HepG2 (cell line): ENCODE data around the gene CDK11A. TPM values are rescaled to one million over a fixed set of nuclear protein-coding genes. Genes with fewer than 3 reads are reported as not detected.
"Not testable (repeated sequence)": the region's sequence is repeated elsewhere in the genome, so short reads cannot be mapped to it uniquely, and the experiment has no call there.

ENCODE experiments used
- ELK4 ChIP-seq: sonication (generic); formaldehyde crosslinking; IDR thresholded peaks from 2 replicates; pipeline ENCODE4 v1.9.0; 2021; ENCODE audit warnings: missing genetic modification reagents, borderline replicate concordance
- FOXJ3 ChIP-seq: sonication (generic); formaldehyde crosslinking; IDR thresholded peaks from 2 replicates; pipeline ENCODE4 v1.4.0; 2020; ENCODE audit warnings: missing genetic modification reagents, mild to moderate bottlenecking, borderline replicate concordance
- HDAC2 ChIP-seq: sonication (generic); formaldehyde crosslinking; IDR thresholded peaks from 2 replicates; pipeline ENCODE4 v1.4.0; 2020; ENCODE audit warnings: missing genetic modification reagents
- NONO ChIP-seq, 2 experiments: fragments of 450-650 bp in 1 of 2; sonication (generic) in 1 of 2; formaldehyde crosslinking in 1 of 2; IDR thresholded peaks in 1 of 2; conservative IDR thresholded peaks in 1 of 2; 2 replicates each; pipeline versions ENCODE4 v1.6.1 to v1.8.0; 2017 to 2022; ENCODE audit warnings: mild to moderate bottlenecking in 1 of 2, missing genetic modification reagents in 1 of 2, moderate library complexity in 1 of 2
- NR2C2 ChIP-seq: sonication (generic); formaldehyde crosslinking; IDR thresholded peaks from 2 replicates; pipeline ENCODE4 v1.4.0; 2020; ENCODE audit warnings: missing genetic modification reagents, mild to moderate bottlenecking, moderate library complexity, borderline replicate concordance
- PPARG ChIP-seq: conservative IDR thresholded peaks from 2 replicates; pipeline ENCODE4 v1.6.1; 2016; ENCODE audit warnings: missing biosample characterization, missing genetic modification reagents
- SRF ChIP-seq: IDR thresholded peaks from 2 replicates; pipeline ENCODE4 v1.6.1; 2011; ENCODE audit warnings: mild to moderate bottlenecking, low read depth, low read length, moderate library complexity
- ZBTB40 ChIP-seq, 2 experiments: fragments of 450-650 bp in 1 of 2; sonication (generic) in 1 of 2; formaldehyde crosslinking in 1 of 2; IDR thresholded peaks; 2 replicates each; pipeline versions ENCODE4 v1.6.1 to v1.8.0; 2016 to 2022; ENCODE audit warnings: antibody characterized with exemption in 1 of 2, mild to moderate bottlenecking in 1 of 2, missing genetic modification reagents in 1 of 2
- ZHX2 ChIP-seq, 2 experiments: sonication (generic) in 1 of 2; formaldehyde crosslinking in 1 of 2; IDR thresholded peaks; 2 replicates each; pipeline versions ENCODE4 v1.6.1 to v1.9.0; 2014 to 2022; ENCODE audit warnings: antibody characterized with exemption in 1 of 2, borderline replicate concordance in 1 of 2, inconsistent platforms in 1 of 2, low read depth in 1 of 2, missing genetic modification reagents in 1 of 2
- polyA plus RNA-seq, 8 experiments: library from polyadenylated mRNA; depleted of rRNA in 3 of 8; stranded (reverse) in 7 of 8; unstranded in 1 of 8; fragments of >200 nt; fragmentation: Illumina TruSeq in 4 of 8; extraction: Trizol in 4 of 8; gene quantifications; 2 replicates each; pipeline versions ENCODE4 v1.2.1 to v1.2.3, GENCODE V29; 2011 to 2016; ENCODE audit warnings: low read depth in 4 of 8, missing spikeins in 1 of 8, mixed read lengths in 1 of 8; ENCODE audit not compliant: insufficient read depth in 1 of 8
- total RNA-seq, 5 experiments: library from RNA; depleted of rRNA; stranded (reverse); fragments of >200 nt; fragmentation: Illumina TruSeq; extraction: Trizol; gene quantifications; 2 replicates each; pipeline ENCODE4 v1.2.3, GENCODE V29; 2016; ENCODE audit warnings: low read depth in 1 of 5

CDK11A gene
- total and polyA plus RNA-seq, 2 of the 13 experiments (the other 11 are each of a cell fraction or from before 2014, with no cell fraction given): 11.2 to 17.9 TPM

- TF ChIP-seq ZHX2 (IDR thresholded peaks at IDR 0.05; ENCODE audit: low read depth) (peak; percentile 98), FOXJ3 (0 out of 2 replicates have a peak, but pooled peaks have one; percentile 27), SRF (peak; percentile 68), PPARG (CRISPR knock-in tag) (peak; percentile 99), HDAC2 (peak; percentile 74), NONO (CRISPR knock-in tag; conservative IDR thresholded peaks at IDR 0.05) (peak; percentile 56; the same call in 1 of the 2 replicates), ELK4 (peak; percentile 68; the same call in 1 of the 2 replicates), NR2C2 (peak; percentile 97), ZBTB40 (IDR thresholded peaks at IDR 0.05) (peak; percentile 45; the same call in 1 of the 2 replicates)
- TF ChIP-seq ZHX2 (CRISPR knock-in tag; IDR thresholded peaks at IDR 0.05; ENCODE audit: borderline replicate concordance); NONO (IDR thresholded peaks at IDR 0.05); ZBTB40 (CRISPR knock-in tag; IDR thresholded peaks at IDR 0.05): not testable (repeated sequence)
Observed at GRCh38 chr1:1724035-1724864, at the start of gene CDK11A (continued).
